Tibial nerve (tissue), 4 donors: ENCODE measurements around the gene AZIN2. TPM values are rescaled to one million over a fixed set of nuclear protein-coding genes. Genes with fewer than 3 reads are reported as not detected.
"Not testable (repeated sequence)": the region's sequence is repeated elsewhere in the genome, so short reads cannot be mapped to it uniquely, and the experiment has no call there.

Experiments
- DNase-seq, 2 donors: peaks; one replicate each; pipeline ENCODE4 v3.0.0-alpha.2; 2019; ENCODE audit warnings: low spot score in 2 of 2
- H3K27ac ChIP-seq, 4 donors: fragments of 200-600 bp; sonication (generic) in 3 of 4; one replicate each; pipeline ENCODE4 v1.5.1; 2017 to 2019; ENCODE audit warnings: mild to moderate bottlenecking in 1 of 4
- H3K27me3 ChIP-seq, 2 donors: fragments of 200-600 bp; sonication (generic) in 1 of 2; one replicate each; pipeline versions ENCODE4 v1.5.1 to v1.6.0; 2017 to 2019
- H3K36me3 ChIP-seq, 3 donors: fragments of 200-600 bp; sonication (generic); one replicate each; pipeline ENCODE4 v1.5.1; 2018 to 2019
- H3K4me1 ChIP-seq, 4 donors: fragments of 200-600 bp; sonication (generic) in 3 of 4; one replicate each; pipeline ENCODE4 v1.5.1; 2017 to 2019
- H3K4me3 ChIP-seq, 4 donors: fragments of 200-600 bp; sonication (generic) in 3 of 4; one replicate each; pipeline ENCODE4 v1.5.1; 2017 to 2019; ENCODE audit warnings: mild to moderate bottlenecking in 1 of 4, moderate library complexity in 1 of 4
- H3K9me3 ChIP-seq, 4 donors: fragments of 200-600 bp; sonication (generic) in 3 of 4; one replicate each; pipeline ENCODE4 v1.5.1; 2017 to 2019
- CTCF ChIP-seq, 5 experiments: fragments of 200-600 bp in 3 of 5; fragments of 450-650 bp in 2 of 5; sonication (generic) in 3 of 5; IDR thresholded peaks; one replicate each; pipeline ENCODE4 v1.5.1; 2016 to 2019; ENCODE audit warnings: antibody characterized with exemption in 5 of 5, mild to moderate bottlenecking in 3 of 5, moderate library complexity in 2 of 5
- EP300 ChIP-seq, 2 donors: sonication (generic); formaldehyde crosslinking; IDR thresholded peaks; one replicate each; pipeline ENCODE4 v1.6.1; 2017; ENCODE audit warnings: antibody characterized with exemption in 2 of 2, mild to moderate bottlenecking in 1 of 2
- POLR2A ChIP-seq, 2 donors: fragments of 450-650 bp; IDR thresholded peaks; one replicate each; pipeline ENCODE4 v1.6.1; 2017; ENCODE audit warnings: antibody characterized with exemption in 2 of 2, mild to moderate bottlenecking in 2 of 2, moderate library complexity in 2 of 2
- WGBS, 2 donors: methylation state at CpG; one replicate each; pipeline ENCODE4 v1.1.5; 2018; 5-methylcytosine and 5-hydroxymethylcytosine counted together
- total RNA-seq, 4 donors: library from RNA; depleted of rRNA; stranded (reverse); fragments of >200 nt; gene quantifications; one replicate each; pipeline ENCODE4 v1.1.0, GENCODE V29; 2016

Gene AZIN2
- total RNA-seq, 4 donors from 2014 or later = 3.3 to 8.6 (median 6.3) TPM

DNA sequence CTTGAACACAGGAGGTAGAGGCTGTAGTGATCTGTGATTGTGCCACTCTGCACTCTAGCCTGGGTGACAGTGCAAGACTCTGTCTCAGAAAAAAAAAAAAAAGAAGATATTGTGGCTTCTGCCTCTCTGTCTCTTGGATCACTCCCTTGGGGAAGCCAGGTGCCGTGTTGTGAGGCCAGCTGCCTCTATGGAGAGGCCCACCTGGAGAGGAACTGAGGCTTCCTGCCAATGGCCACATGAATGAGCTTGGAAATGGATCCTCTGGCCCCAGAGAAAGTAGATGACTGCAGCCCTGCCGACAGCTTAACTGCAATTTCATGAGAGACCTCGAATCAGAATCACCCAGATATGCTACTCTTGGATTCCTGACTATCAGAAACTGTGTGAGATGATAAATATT is 24.5 kb upstream of the AZIN2 start:
- Histone ChIP-seq H3K4me3 (no peak overlapping the region), H3K27me3 (no peaks in the 10 kb centered on the region), H3K4me1 (peaks cover 0 to 26% (median 7%) of the 10 kb centered on the region in 4 donors), H3K9me3 (no peaks in the 10 kb centered on the region), H3K36me3 (no peaks in the 10 kb centered on the region), H3K27ac (no peak overlapping the region)
- DNase-seq = no peak
- 90 to 95% methylated on average over 3 of the region's 3 CpGs for whole genome bisulfite sequencing, 2 donors
- TF ChIP-seq CTCF (IDR thresholded peaks at IDR 0.05) (no peak), POLR2A (IDR thresholded peaks at IDR 0.05) (no peak), EP300 (IDR thresholded peaks at IDR 0.05) (no peak)

GRCh38 chr1:33057095-33057494 is 23.9 kb upstream of the AZIN2 start:
- Histone ChIP-seq H3K36me3 (no peaks in the 10 kb centered on the region), H3K4me1 (peaks cover 0 to 27% (median 7%) of the 10 kb centered on the region in 4 donors), H3K9me3 (no peaks in the 10 kb centered on the region), H3K27me3 (no peaks in the 10 kb centered on the region), H3K27ac (no peak overlapping the region), H3K4me3 (no peak overlapping the region)
- no peak for TF ChIP-seq EP300 (IDR thresholded peaks at IDR 0.05)
- TF ChIP-seq POLR2A (IDR thresholded peaks at IDR 0.05) = no peak
- TF ChIP-seq CTCF (IDR thresholded peaks at IDR 0.05) = no peak
- 90 to 96% methylated on average over 2 of the region's 2 CpGs for WGBS, 2 donors
- DNase-seq = no peak

- no peak for TF ChIP-seq POLR2A (IDR thresholded peaks at IDR 0.05)
- TF ChIP-seq EP300 (IDR thresholded peaks at IDR 0.05) = no peak
- TF ChIP-seq CTCF (IDR thresholded peaks at IDR 0.05) = no peak
- peaks cover 0 to 20% (median 5%) of the 10 kb centered on the region in 4 donors for H3K4me1 ChIP-seq
- peak; percentile 47 to 55 for DNase-seq
- H3K36me3 ChIP-seq = no peaks in the 10 kb centered on the region
- no peak overlapping the region for H3K27ac ChIP-seq
- no peaks in the 10 kb centered on the region for H3K27me3 ChIP-seq
- H3K4me3 ChIP-seq = no peak overlapping the region
- WGBS, 2 donors = 13 to 16% methylated on average over 2 of the region's 2 CpGs
- peaks cover 0 to 32% (median 8%) of the 10 kb centered on the region in 4 donors for H3K9me3 ChIP-seq
Measured at GRCh38 chr1:33060579-33061083, 20.3 kb upstream of the AZIN2 start.

DNA sequence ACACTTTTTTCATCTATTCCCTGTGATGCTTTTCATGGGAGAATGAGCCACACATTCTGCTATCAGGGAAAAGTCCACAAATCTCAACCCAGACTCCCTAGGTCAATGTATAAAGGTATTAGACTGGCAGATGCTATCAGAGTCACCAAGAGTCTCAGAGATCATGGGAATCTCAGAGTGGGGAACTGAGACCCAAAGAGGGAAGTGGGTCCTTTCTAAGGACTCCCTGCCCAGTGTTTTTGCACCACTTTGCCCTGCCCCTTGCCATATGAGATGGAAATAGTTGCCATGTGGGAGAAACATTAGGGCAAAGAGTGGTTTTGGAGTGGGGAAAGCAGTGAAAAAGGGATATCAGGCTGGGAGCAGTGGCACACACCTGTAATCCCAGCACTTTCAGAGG is 19.1 kb upstream of the AZIN2 start:
- TF ChIP-seq EP300 (IDR thresholded peaks at IDR 0.05) (no peak), POLR2A (IDR thresholded peaks at IDR 0.05) (no peak), CTCF (IDR thresholded peaks at IDR 0.05) (no peak)
- peaks cover 0 to 20% (median 5%) of the 10 kb centered on the region in 4 donors for H3K4me1 ChIP-seq
- no peaks in the 10 kb centered on the region for H3K27me3 ChIP-seq
- no peak overlapping the region for H3K27ac ChIP-seq
- H3K9me3 ChIP-seq = peaks cover 0 to 35% (median 8%) of the 10 kb centered on the region in 4 donors
- no peaks in the 10 kb centered on the region for H3K36me3 ChIP-seq
- no peak for DNase-seq
- no peak overlapping the region for H3K4me3 ChIP-seq

GRCh38 chr1:33064284-33064683 is 16.7 kb upstream of the AZIN2 start:
- H3K27ac ChIP-seq, H3K4me3 ChIP-seq, DNase-seq, H3K36me3 ChIP-seq, H3K27me3 ChIP-seq: not testable (repeated sequence)
- WGBS, 2 donors = 92 to 93% methylated on average over 9 of the region's 9 CpGs
- Histone ChIP-seq H3K9me3 (peaks cover 0 to 35% (median 8%) of the 10 kb centered on the region in 4 donors), H3K4me1 (peaks cover 0 to 20% (median 5%) of the 10 kb centered on the region in 4 donors)

GRCh38 chr1:33065301-33065700 is 15.7 kb upstream of the AZIN2 start:
- Histone ChIP-seq H3K27me3 (no peaks in the 10 kb centered on the region), H3K9me3 (peaks cover 0 to 35% (median 8%) of the 10 kb centered on the region in 4 donors), H3K27ac (no peak overlapping the region), H3K36me3 (no peaks in the 10 kb centered on the region), H3K4me3 (no peak overlapping the region), H3K4me1 (peaks cover 0 to 13% (median 3%) of the 10 kb centered on the region in 4 donors)
- 86 to 91% methylated on average over 10 of the region's 10 CpGs for WGBS, 2 donors
- DNase-seq = no peak
- TF ChIP-seq CTCF (IDR thresholded peaks at IDR 0.05) = no peak

GRCh38 chr1:33066477-33066876 is 14.5 kb upstream of the AZIN2 start:
- not testable (repeated sequence) for H3K4me3 ChIP-seq, DNase-seq, H3K27ac ChIP-seq, H3K27me3 ChIP-seq, H3K36me3 ChIP-seq, H3K4me1 ChIP-seq
- H3K9me3 ChIP-seq = peaks cover 0 to 35% (median 8%) of the 10 kb centered on the region in 4 donors
- 86 to 88% methylated on average over 3 of the region's 3 CpGs for WGBS, 2 donors

DNA sequence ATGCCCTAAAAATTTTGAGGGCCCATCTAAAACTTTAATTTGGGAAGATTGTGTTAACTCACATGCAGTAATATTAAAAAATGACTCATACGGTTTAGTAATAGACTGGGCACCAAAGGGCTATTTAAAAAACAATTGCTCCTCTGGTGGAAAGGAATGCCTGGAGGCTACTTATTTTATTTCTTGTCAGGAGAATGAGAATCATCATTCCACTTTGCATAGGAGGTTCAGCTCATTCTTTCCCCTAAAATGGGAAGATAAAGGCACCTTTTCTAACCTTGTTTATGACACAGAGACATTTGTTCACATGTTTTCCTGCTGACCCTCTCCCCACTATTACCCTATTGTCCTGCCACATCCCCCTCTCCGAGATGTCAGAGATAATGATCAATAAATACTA is 12.8 kb upstream of the AZIN2 start:
- H3K9me3 ChIP-seq = peaks cover 0 to 28% (median 8%) of the 10 kb centered on the region in 4 donors
- not testable (repeated sequence) for H3K27me3 ChIP-seq, H3K36me3 ChIP-seq, DNase-seq, H3K27ac ChIP-seq, H3K4me3 ChIP-seq, H3K4me1 ChIP-seq
- 25 to 29% methylated on average over 2 of the region's 2 CpGs for WGBS, 2 donors
